ENCODE data around the gene PRKAB2.

GRCh38 chr1:147213271-147213670 is 41.0 kb upstream of the PRKAB2 start:
- TF ChIP-seq TAF1 (IDR thresholded peaks at IDR 0.05; ENCODE audit: borderline replicate concordance, low read depth, low read length) (no peak), POLR2AphosphoS5 (IDR thresholded peaks at IDR 0.05; ENCODE audit: low read depth, low read length) (no peak), POLR2A (IDR thresholded peaks at IDR 0.05; ENCODE audit: low read depth, low read length) (no peak)
